Raji (cell line): Measurements from ENCODE around the gene TAS2R8.

Source experiments
- POLR2A ChIP-seq: IDR thresholded peaks from 2 replicates; pipeline ENCODE4 v1.6.1; 2011; ENCODE audit warnings: low read depth, low read length, control low read depth; ENCODE audit not compliant: insufficient read depth

The TAS2R8 gene

GRCh38 chr12:10807186-10807585, at the start of gene TAS2R8:
TAS2R8 (minus strand) TSS chr12:10807286; CDS start chr12:10806980, 306 bp downstream.
- TF ChIP-seq POLR2A: no peak

DNA sequence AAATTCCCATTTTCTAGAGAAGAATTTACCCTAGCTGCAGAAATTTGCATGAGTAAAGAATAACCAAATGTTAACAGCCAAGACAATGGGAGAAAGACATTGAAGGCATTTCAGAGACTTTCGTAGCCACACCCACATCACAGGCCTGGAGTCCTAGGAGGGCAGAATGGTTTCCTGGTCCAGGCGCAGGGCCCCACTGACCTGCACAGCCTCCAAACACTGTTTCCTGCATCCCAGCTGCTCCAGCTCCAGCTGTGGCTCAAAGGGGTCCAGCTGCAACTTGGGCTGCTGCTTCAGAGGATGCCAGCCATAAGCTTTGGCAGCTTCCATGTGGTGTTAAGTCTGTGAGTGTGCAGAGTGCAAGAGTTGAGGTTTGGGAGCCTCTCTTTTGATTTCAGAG, 48.7 kb upstream of the TAS2R8 start:
- TF ChIP-seq POLR2A: no peak

GRCh38 chr12:10853776-10854175, 46.7 kb upstream of the TAS2R8 start:
- no peak for TF ChIP-seq POLR2A

- TF ChIP-seq POLR2A: no peak
Observed at GRCh38 chr12:10851243-10851858, 44.3 kb upstream of the TAS2R8 start.

DNA sequence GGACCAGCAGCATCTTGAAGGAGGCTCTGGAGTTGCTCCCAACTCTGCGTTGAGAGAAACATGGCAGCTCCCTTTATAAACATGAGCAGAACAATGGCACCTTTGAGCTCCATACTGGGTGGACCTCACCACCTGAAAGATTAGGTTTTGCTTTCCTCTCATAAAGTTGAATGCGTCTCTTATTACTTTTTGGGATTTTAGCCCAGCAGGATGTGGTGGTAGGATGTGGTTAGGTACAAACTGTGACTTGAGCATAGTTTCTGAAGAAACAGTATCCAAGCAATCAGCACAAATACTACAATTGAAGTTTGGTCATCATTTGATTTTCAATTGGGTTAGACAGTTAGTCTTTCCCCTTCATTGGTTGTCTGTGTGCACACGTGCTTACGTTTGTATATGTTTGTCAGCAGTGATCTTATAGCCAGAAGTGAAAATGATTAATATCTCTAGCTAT, 42.4 kb upstream of the TAS2R8 start, which contains the start of gene PRR4:
Gene PRR4 (minus strand): TSS at position 51 of the 454 bp plus-strand sequence. CDS start 38 bp downstream, at position 13.
- TF ChIP-seq POLR2A: no peak

- no peak for TF ChIP-seq POLR2A
Observed at GRCh38 chr12:10847744-10848143, 40.7 kb upstream of the TAS2R8 start.

DNA sequence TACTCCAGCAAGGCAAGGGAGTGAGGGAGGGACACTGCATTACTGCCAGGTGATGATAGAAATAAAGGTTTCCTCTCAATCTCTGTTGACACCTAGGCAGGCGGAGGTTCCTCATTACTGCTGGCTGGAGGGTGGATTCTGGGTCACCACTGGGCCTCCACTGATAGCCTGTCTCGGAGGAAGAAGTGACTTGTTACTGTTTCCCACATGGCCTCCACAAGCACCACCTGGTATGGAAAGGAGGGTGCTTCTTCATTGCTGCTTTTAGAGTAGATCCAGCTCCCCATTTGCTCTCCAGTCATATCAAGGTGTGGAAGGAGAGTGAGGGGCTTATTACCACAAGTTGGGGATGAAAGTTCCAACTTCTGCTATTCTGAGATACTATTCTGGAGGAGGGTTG, 35.8 kb upstream of the TAS2R8 start:
- TF ChIP-seq POLR2A: no peak

GRCh38 chr12:10838461-10838860, 31.4 kb upstream of the TAS2R8 start:
- no peak for TF ChIP-seq POLR2A

DNA sequence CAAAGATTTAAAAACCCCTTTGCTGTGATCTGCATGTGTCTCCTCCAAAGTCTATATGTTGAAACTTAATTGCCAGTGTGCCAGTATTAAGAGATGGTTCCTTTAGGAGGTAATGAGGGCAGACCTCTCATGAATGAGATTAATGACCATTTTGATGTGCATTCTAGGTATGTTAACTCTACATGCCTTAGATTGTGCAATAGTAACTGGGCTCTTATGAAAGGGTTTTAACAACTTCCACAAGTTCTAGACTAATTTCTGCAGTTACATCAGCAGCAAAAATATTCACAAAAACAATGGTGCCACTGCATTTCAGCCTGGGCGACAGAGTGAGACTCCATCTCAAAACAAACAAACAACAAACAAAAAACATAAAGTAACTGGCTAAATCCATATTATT, 22.9 kb upstream of the TAS2R8 start:
- TF ChIP-seq POLR2A: no peak

GRCh38 chr12:10826258-10826657, 19.2 kb upstream of the TAS2R8 start, which contains the start of gene TAS2R10:
TAS2R10 (minus strand) TSS chr12:10826358; CDS start chr12:10826269, 89 bp downstream.
- no peak for TF ChIP-seq POLR2A

DNA sequence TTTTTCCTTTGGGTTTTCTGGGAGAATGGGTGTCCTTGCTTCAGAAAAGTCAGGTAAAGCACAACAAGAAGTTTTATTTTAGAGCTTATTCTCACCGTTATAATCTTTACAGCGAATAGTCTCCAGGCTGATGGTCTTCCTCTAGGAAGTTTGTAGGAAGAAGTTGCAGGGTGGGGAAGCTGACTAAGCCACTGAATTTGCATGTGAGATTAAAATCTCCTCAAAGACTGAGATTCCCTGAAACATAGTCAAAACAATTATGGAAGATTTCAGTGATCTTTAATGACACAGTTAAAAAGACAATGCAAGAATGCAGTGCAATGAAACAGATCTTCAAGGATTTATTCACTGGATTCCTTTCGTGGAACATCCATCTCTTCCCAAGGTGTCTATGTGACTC, 17.9 kb upstream of the TAS2R8 start:
- no peak for TF ChIP-seq POLR2A

DNA sequence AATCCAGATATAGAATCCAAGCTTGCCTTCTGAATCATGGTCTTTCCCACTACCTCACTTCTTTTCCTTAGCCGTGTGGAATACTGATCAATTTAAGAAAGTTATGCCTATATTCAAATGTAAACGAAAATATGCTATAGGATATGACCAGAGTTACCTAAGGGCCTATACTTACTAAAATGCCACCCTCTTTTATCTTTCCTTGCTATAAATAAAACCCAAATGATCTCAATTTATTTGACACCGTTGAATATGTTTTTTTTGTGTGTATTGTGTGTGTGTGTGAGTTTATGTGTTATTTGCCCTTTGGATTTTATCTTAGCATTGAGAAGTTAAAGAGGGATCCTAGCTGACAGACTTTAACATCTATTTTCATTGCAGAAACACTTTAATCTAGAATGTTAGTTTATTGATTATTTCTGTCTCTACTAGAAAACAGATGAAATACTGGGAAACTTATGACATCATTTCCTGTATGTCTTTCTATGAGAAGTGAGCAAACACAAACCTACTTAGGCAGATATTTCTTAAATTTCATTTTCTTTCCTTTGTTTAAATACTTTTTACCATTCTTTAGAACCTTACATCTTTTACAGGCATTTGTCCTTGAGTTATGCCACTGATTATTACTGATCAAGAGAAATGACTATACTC, 4.9 kb upstream of the TAS2R8 start:
- TF ChIP-seq POLR2A: no peak

- no peak for TF ChIP-seq POLR2A
Observed at GRCh38 chr12:10810068-10810467, 3.0 kb upstream of the TAS2R8 start, which contains the start of gene TAS2R9. TAS2R9 (minus strand) TSS chr12:10810168; CDS start chr12:10810075, 93 bp downstream.

- no peak for TF ChIP-seq POLR2A
Observed at GRCh38 chr12:10802587-10802986, 4.5 kb downstream of the TAS2R8 start, which contains the start of gene TAS2R7. TAS2R7 (minus strand) TSS chr12:10802627; CDS start chr12:10802570, 57 bp downstream.

DNA sequence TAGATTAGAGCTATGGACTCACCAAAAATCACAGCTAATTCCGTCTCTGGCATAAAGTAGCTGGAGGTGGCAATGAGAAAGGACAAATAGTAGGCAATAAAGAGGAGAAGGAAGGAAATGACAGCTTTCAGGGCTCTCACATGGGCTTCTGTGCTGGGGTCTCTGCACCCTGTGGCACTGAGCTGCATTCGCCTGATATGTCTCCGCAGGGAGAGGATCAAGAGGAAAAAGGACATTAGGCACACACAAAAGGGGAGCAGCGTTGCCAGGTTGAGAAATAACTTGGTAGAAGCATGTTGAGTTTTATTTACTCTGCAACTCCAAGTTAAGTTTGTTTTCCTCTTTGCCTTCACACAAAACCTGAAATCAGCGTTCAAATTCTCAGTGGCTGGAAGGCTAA, 5.3 kb downstream of the TAS2R8 start:
- TF ChIP-seq POLR2A: no peak

GRCh38 chr12:10794222-10794621, 12.9 kb downstream of the TAS2R8 start:
- TF ChIP-seq POLR2A: no peak
